GM23338 (cell line): ENCODE measurements around the gene CLDN8. TPM values are rescaled to one million over a fixed set of nuclear protein-coding genes. Genes with fewer than 3 reads are reported as not detected.
A peak's percentile ranks its signal among the peaks of the same experiment; 100 is the strongest.

Experiments used
- ATAC-seq: fragments of 200-7000 bp; cut with Tn5 transposase; 3 replicates; pipeline ENCODE4 v1.9.1; 2020
- DNase-seq: peaks from one replicate; pipeline ENCODE4 v3.0.0-alpha.2; 2015; ENCODE audit warnings: low spot score
- H2AFZ ChIP-seq: fragments of 200-600 bp; sonication (generic); 2 replicates; pipeline ENCODE4 v1.8.0; 2016; ENCODE audit warnings: antibody characterized with exemption, mild to moderate bottlenecking, moderate library complexity
- H3F3A ChIP-seq: fragments of 200-600 bp; sonication (generic); replicated peaks from 2 replicates; pipeline ENCODE4 v1.8.0; 2017; ENCODE audit warnings: antibody characterized with exemption, mixed run types, low read depth
- H3K27ac ChIP-seq: fragments of 200-600 bp; sonication (generic); 2 replicates; pipeline ENCODE4 v1.6.1; 2016; ENCODE audit warnings: low read depth
- H3K27me3 ChIP-seq: fragments of 200-600 bp; sonication (generic); 2 replicates; pipeline ENCODE4 v1.8.0; 2016; ENCODE audit warnings: mild to moderate bottlenecking, mixed run types, moderate library complexity; ENCODE audit not compliant: insufficient read depth
- H3K36me3 ChIP-seq: fragments of 200-600 bp; sonication (generic); 2 replicates; pipeline ENCODE4 v1.8.0; 2016; ENCODE audit warnings: mild to moderate bottlenecking; ENCODE audit not compliant: insufficient read depth
- H3K4me1 ChIP-seq: fragments of 200-600 bp; sonication (generic); 2 replicates; pipeline ENCODE4 v1.8.0; 2016; ENCODE audit warnings: mild to moderate bottlenecking, moderate library complexity; ENCODE audit not compliant: insufficient read depth
- H3K4me2 ChIP-seq: fragments of 200-600 bp; sonication (generic); 2 replicates; pipeline ENCODE4 v1.7.1; 2017; ENCODE audit warnings: mixed run types
- H3K4me3 ChIP-seq: fragments of 200-600 bp; sonication (generic); 2 replicates; pipeline ENCODE4 v1.6.1; 2016; ENCODE audit warnings: mixed run types
- H3K79me2 ChIP-seq: fragments of 200-600 bp; sonication (generic); replicated peaks from 2 replicates; pipeline ENCODE4 v1.8.0; 2017; ENCODE audit warnings: mild to moderate bottlenecking; ENCODE audit not compliant: insufficient read depth
- H3K9me2 ChIP-seq: fragments of 200-600 bp; sonication (generic); 2 replicates; pipeline ENCODE4 v1.8.0; 2017; ENCODE audit not compliant: insufficient read depth
- H4K20me1 ChIP-seq: fragments of 200-600 bp; sonication (generic); replicated peaks from 2 replicates; pipeline ENCODE4 v1.8.0; 2017; ENCODE audit warnings: mild to moderate bottlenecking; ENCODE audit not compliant: insufficient read depth
- H3K27ac Mint-ChIP-seq: 2 replicates; pipeline ENCODE4 v1.8.0; 2020; ENCODE audit warnings: inconsistent platforms, mild to moderate bottlenecking, moderate library complexity, mixed read lengths
- H3K27me3 Mint-ChIP-seq: 3 replicates; pipeline ENCODE4 v1.8.0; 2022; ENCODE audit warnings: low read depth, mild to moderate bottlenecking, moderate library complexity, mixed read lengths, inconsistent platforms; ENCODE audit not compliant: insufficient read depth, poor library complexity
- H3K36me3 Mint-ChIP-seq: 3 replicates; pipeline ENCODE4 v1.8.0; 2021; ENCODE audit warnings: low read depth, mild to moderate bottlenecking, inconsistent platforms, moderate library complexity, mixed read lengths
- H3K4me1 Mint-ChIP-seq: 3 replicates; pipeline ENCODE4 v1.8.0; 2020; ENCODE audit warnings: mild to moderate bottlenecking, inconsistent platforms, mixed read lengths
- H3K4me3 Mint-ChIP-seq: 3 replicates; pipeline ENCODE4 v1.8.0; 2021; ENCODE audit warnings: moderate library complexity, mild to moderate bottlenecking, inconsistent platforms, mixed read lengths
- H3K9me3 Mint-ChIP-seq: 3 replicates; pipeline ENCODE4 v1.8.0; 2020; ENCODE audit warnings: moderate library complexity, mild to moderate bottlenecking, inconsistent platforms, mixed read lengths
- CREB1 ChIP-seq: fragments of 250-450 bp; sonication (Bioruptor Pico); IDR thresholded peaks from 2 replicates; pipeline ENCODE4 v1.5.0; 2020; ENCODE audit warnings: low read depth, mild to moderate bottlenecking, moderate library complexity
- CTCF ChIP-seq, 2 experiments: fragments of 200-600 bp in 1 of 2; sonication (generic) in 1 of 2; conservative IDR thresholded peaks; 2 replicates each; pipeline versions ENCODE4 v1.5.1 to v1.6.1; 2016 to 2017; ENCODE audit warnings: antibody characterized with exemption in 2 of 2, low read depth in 2 of 2, mild to moderate bottlenecking in 2 of 2, moderate library complexity in 1 of 2
- ETS1 ChIP-seq: IDR thresholded peaks from 2 replicates; pipeline ENCODE4 v1.6.1; 2016; ENCODE audit warnings: antibody characterized with exemption
- EZH2 ChIP-seq: fragments of 200-600 bp; sonication (generic); IDR thresholded peaks from one replicate; pipeline ENCODE4 v1.8.0; 2017; ENCODE audit warnings: antibody characterized with exemption, mild to moderate bottlenecking, low read depth; ENCODE audit not compliant: unreplicated experiment
- JUNB ChIP-seq: IDR thresholded peaks from one replicate; pipeline ENCODE4 v1.6.1; 2016; ENCODE audit warnings: antibody characterized with exemption; ENCODE audit not compliant: unreplicated experiment
- POLR2AphosphoS5 ChIP-seq: IDR thresholded peaks from 2 replicates; pipeline ENCODE4 v1.6.1; 2016; ENCODE audit warnings: antibody characterized with exemption, low read depth
- STAT1 ChIP-seq: IDR thresholded peaks from one replicate; pipeline ENCODE4 v1.6.1; 2016; ENCODE audit warnings: antibody characterized with exemption; ENCODE audit not compliant: unreplicated experiment
- ZNF114 ChIP-seq: fragments of 250-450 bp; sonication (Bioruptor Pico); IDR thresholded peaks from 2 replicates; pipeline ENCODE4 v1.5.0; 2020; ENCODE audit warnings: mild to moderate bottlenecking, moderate library complexity
- ZNF331 ChIP-seq: fragments of 250-450 bp; sonication (Bioruptor Pico); IDR thresholded peaks from 2 replicates; pipeline ENCODE4 v1.5.0; 2020; ENCODE audit warnings: low read depth, mild to moderate bottlenecking, moderate library complexity
- polyA plus RNA-seq: library from polyadenylated mRNA; unstranded; fragments of >200 nt; fragmentation: Nextera tagmentation; extraction: Ambion mirVana; gene quantifications from 2 replicates; pipeline ENCODE4 v1.2.1, GENCODE V29; 2016
- total RNA-seq: library from RNA; depleted of rRNA; stranded (reverse); fragments of >200 nt; shearing (Covaris generic); gene quantifications from 2 replicates; pipeline ENCODE4 v1.2.3, GENCODE V29; 2014
- TF ChIP-seq, protein P1 (sequence below): fragments of 250-450 bp; sonication (Bioruptor Pico); IDR thresholded peaks from 2 replicates; pipeline ENCODE4 v1.5.0; 2020; ENCODE audit warnings: mild to moderate bottlenecking, moderate library complexity

Gene CLDN8
- total and polyA plus RNA-seq, 2 experiments from 2014 or later: not detected

DNA sequence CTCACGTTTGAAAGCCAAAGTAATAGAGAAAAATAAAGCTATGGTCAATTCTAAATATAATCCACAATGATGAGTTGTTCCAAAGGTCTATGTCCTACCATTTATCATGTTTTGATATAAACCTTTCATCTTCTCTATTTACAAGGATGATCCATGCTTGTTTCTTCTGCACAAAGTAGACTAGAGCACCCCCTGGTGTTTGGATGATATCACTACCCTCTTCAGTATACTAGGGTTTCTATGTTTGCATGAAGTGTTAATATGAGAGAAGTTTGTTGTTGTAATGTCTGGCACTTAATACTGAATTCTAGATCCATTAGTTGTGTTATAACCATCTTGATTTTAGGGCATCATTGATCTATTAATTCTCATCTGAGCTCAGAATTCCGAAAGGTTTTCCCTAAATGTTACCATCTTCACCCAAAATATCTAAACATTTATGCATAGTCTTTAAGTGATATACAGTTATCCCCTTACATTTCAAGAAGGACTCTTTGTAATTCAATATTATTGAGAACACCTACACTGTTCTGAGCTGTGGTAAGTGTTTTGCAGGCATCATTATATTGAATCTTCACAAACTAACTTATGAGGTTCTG is 21.1 kb downstream of the CLDN8 start:
- Histone ChIP-seq H3K4me1 (no peaks in the 10 kb centered on the region), H3K79me2 (no peaks in the 10 kb centered on the region), H3K9me2 (no peaks in the 10 kb centered on the region), H3K36me3 (no peaks in the 10 kb centered on the region), H3K4me3 (no peak overlapping the region), H3K27ac (no peak overlapping the region), H3F3A (no peaks in the 10 kb centered on the region), H3K4me2 (no peak overlapping the region), H2AFZ (no peak overlapping the region), H3K27me3 (no peaks in the 10 kb centered on the region), H4K20me1 (no peaks in the 10 kb centered on the region)
- peak; percentile 84 for ATAC-seq
- Mint-ChIP-seq H3K36me3 (no peaks in the 10 kb centered on the region), H3K27me3 (no peaks in the 10 kb centered on the region), H3K4me3 (no peak overlapping the region), H3K4me1 (no peaks in the 10 kb centered on the region), H3K9me3 (no peaks in the 10 kb centered on the region), H3K27ac (no peak overlapping the region)
- TF ChIP-seq STAT1 (no peak), ZNF331 (no peak), JUNB (no peak), ZNF114 (CRISPR knock-in tag) (no peak), CTCF (conservative IDR thresholded peaks at IDR 0.05; ENCODE audit: low read depth in 2 of 2) (peak; percentile 78 to 92), POLR2AphosphoS5 (no peak)
- peak; percentile 81 for DNase-seq

- H3K4me3 ChIP-seq: no peak overlapping the region
- H3K4me1 ChIP-seq: no peaks in the 10 kb centered on the region
- no peak overlapping the region for H2AFZ ChIP-seq
- no peak overlapping the region for H3K4me2 ChIP-seq
- Mint-ChIP-seq H3K27me3 (no peaks in the 10 kb centered on the region), H3K36me3 (no peaks in the 10 kb centered on the region), H3K9me3 (no peaks in the 10 kb centered on the region), H3K27ac (no peak overlapping the region), H3K4me3 (no peak overlapping the region), H3K4me1 (no peaks in the 10 kb centered on the region)
- no peaks in the 10 kb centered on the region for H3K79me2 ChIP-seq
- H3K27me3 ChIP-seq: no peaks in the 10 kb centered on the region
- H3K36me3 ChIP-seq: no peaks in the 10 kb centered on the region
- H3K27ac ChIP-seq: no peak overlapping the region
- ATAC-seq (no peak), DNase-seq (no peak)
- H3F3A ChIP-seq: no peaks in the 10 kb centered on the region
- H4K20me1 ChIP-seq: no peaks in the 10 kb centered on the region
- H3K9me2 ChIP-seq: no peaks in the 10 kb centered on the region
- TF ChIP-seq ZNF331 (no peak), ETS1 (no peak), ZNF114 (CRISPR knock-in tag) (no peak), CTCF (conservative IDR thresholded peaks at IDR 0.05; ENCODE audit: low read depth in 2 of 2) (no peak), JUNB (no peak), STAT1 (no peak), EZH2 (no peak), CREB1 (CRISPR knock-in tag) (no peak)
- TF ChIP-seq, protein P1, sequence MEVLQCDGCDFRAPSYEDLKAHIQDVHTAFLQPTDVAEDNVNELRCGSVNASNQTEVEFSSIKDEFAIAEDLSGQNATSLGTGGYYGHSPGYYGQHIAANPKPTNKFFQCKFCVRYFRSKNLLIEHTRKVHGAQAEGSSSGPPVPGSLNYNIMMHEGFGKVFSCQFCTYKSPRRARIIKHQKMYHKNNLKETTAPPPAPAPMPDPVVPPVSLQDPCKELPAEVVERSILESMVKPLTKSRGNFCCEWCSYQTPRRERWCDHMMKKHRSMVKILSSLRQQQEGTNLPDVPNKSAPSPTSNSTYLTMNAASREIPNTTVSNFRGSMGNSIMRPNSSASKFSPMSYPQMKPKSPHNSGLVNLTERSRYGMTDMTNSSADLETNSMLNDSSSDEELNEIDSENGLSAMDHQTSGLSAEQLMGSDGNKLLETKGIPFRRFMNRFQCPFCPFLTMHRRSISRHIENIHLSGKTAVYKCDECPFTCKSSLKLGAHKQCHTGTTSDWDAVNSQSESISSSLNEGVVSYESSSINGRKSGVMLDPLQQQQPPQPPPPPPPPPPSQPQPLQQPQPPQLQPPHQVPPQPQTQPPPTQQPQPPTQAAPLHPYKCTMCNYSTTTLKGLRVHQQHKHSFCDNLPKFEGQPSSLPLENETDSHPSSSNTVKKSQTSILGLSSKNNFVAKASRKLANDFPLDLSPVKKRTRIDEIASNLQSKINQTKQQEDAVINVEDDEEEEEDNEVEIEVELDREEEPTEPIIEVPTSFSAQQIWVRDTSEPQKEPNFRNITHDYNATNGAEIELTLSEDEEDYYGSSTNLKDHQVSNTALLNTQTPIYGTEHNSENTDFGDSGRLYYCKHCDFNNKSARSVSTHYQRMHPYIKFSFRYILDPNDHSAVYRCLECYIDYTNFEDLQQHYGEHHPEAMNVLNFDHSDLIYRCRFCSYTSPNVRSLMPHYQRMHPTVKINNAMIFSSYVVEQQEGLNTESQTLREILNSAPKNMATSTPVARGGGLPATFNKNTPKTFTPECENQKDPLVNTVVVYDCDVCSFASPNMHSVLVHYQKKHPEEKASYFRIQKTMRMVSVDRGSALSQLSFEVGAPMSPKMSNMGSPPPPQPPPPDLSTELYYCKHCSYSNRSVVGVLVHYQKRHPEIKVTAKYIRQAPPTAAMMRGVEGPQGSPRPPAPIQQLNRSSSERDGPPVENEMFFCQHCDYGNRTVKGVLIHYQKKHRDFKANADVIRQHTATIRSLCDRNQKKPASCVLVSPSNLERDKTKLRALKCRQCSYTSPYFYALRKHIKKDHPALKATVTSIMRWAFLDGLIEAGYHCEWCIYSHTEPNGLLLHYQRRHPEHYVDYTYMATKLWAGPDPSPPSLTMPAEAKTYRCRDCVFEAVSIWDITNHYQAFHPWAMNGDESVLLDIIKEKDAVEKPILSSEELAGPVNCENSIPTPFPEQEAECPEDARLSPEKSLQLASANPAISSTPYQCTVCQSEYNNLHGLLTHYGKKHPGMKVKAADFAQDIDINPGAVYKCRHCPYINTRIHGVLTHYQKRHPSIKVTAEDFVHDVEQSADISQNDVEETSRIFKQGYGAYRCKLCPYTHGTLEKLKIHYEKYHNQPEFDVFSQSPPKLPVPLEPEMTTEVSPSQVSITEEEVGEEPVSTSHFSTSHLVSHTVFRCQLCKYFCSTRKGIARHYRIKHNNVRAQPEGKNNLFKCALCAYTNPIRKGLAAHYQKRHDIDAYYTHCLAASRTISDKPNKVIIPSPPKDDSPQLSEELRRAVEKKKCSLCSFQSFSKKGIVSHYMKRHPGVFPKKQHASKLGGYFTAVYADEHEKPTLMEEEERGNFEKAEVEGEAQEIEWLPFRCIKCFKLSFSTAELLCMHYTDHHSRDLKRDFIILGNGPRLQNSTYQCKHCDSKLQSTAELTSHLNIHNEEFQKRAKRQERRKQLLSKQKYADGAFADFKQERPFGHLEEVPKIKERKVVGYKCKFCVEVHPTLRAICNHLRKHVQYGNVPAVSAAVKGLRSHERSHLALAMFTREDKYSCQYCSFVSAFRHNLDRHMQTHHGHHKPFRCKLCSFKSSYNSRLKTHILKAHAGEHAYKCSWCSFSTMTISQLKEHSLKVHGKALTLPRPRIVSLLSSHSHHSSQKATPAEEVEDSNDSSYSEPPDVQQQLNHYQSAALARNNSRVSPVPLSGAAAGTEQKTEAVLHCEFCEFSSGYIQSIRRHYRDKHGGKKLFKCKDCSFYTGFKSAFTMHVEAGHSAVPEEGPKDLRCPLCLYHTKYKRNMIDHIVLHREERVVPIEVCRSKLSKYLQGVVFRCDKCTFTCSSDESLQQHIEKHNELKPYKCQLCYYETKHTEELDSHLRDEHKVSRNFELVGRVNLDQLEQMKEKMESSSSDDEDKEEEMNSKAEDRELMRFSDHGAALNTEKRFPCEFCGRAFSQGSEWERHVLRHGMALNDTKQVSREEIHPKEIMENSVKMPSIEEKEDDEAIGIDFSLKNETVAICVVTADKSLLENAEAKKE: no peak
Measured at GRCh38 chr21:30193201-30193600, 22.7 kb downstream of the CLDN8 start.
